Body of pancreas (tissue), 4 donors: ENCODE data around the gene NAGLU.

Source experiments
- POLR2A ChIP-seq, 3 donors: fragments of 450-650 bp; IDR thresholded peaks; one replicate each; pipeline ENCODE4 v1.6.1; 2016; ENCODE audit warnings: antibody characterized with exemption in 3 of 3, mild to moderate bottlenecking in 2 of 3
- TF ChIP-seq, protein P1 (sequence below), 7 experiments: fragments of 450-650 bp in 4 of 7; fragments of 200-600 bp in 3 of 7; sonication (generic) in 3 of 7; IDR thresholded peaks; one replicate each; pipeline ENCODE4 v1.5.1; 2016 to 2019; ENCODE audit warnings: antibody characterized with exemption in 7 of 7

- TF ChIP-seq, protein P1, sequence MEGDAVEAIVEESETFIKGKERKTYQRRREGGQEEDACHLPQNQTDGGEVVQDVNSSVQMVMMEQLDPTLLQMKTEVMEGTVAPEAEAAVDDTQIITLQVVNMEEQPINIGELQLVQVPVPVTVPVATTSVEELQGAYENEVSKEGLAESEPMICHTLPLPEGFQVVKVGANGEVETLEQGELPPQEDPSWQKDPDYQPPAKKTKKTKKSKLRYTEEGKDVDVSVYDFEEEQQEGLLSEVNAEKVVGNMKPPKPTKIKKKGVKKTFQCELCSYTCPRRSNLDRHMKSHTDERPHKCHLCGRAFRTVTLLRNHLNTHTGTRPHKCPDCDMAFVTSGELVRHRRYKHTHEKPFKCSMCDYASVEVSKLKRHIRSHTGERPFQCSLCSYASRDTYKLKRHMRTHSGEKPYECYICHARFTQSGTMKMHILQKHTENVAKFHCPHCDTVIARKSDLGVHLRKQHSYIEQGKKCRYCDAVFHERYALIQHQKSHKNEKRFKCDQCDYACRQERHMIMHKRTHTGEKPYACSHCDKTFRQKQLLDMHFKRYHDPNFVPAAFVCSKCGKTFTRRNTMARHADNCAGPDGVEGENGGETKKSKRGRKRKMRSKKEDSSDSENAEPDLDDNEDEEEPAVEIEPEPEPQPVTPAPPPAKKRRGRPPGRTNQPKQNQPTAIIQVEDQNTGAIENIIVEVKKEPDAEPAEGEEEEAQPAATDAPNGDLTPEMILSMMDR (IDR thresholded peaks at IDR 0.05), result no peak
- no peak for TF ChIP-seq POLR2A (IDR thresholded peaks at IDR 0.05)
These were observed 22.4 kb upstream of the NAGLU start for GRCh38 chr17:42513686-42514085.
